HEK293 (cell line): ENCODE results near the gene POU2AF3.

Experiments
- CTCF ChIA-PET: fragments of 350-600 bp; formaldehyde crosslinking; extraction: SDS; loops from one replicate; lab custom pipeline; 2021; ENCODE audit warnings: antibody characterized with exemption; lab: Yijun Ruan, JAX
- POLR2A ChIA-PET: fragments of 300-600 bp; formaldehyde crosslinking; extraction: SDS; loops from one replicate; lab custom pipeline; 2020; ENCODE audit warnings: antibody characterized with exemption, inconsistent platforms; lab: Yijun Ruan, JAX
- H3K27ac ChIP-seq: fragments of 200-500 bp; sonication (Bioruptor generic); 2 replicates; pipeline ENCODE4 v1.5.1; 2014; ENCODE audit warnings: low read depth, low read length, control low read depth, inconsistent platforms; ENCODE audit errors: extremely low read depth
- H3K36me3 ChIP-seq, 2 experiments: fragments of 200-500 bp in 1 of 2; sonication (Bioruptor generic) in 1 of 2; 1 replicate in 1 of 2; 2 replicates in 1 of 2; pipeline ENCODE4 v1.5.1; 2014 to 2017; ENCODE audit warnings: inconsistent platforms in 2 of 2, low read length in 2 of 2; ENCODE audit not compliant: control insufficient read depth in 2 of 2, insufficient read depth in 1 of 2
- H3K4me1 ChIP-seq: fragments of 200-500 bp; sonication (Bioruptor generic); 2 replicates; pipeline ENCODE4 v1.5.1; 2014; ENCODE audit warnings: mild to moderate bottlenecking, low read length, inconsistent platforms; ENCODE audit not compliant: control insufficient read depth, insufficient read depth
- H3K4me3 ChIP-seq: 2 replicates; pipeline ENCODE4 v1.5.1; 2011; ENCODE audit warnings: low read depth, mild to moderate bottlenecking, control low read depth, low read length, moderate library complexity
- H3K9me3 ChIP-seq: fragments of 200-500 bp; sonication (Bioruptor generic); 2 replicates; pipeline ENCODE4 v1.5.1; 2014; ENCODE audit warnings: low read depth, low read length, inconsistent platforms; ENCODE audit not compliant: control insufficient read depth, insufficient read depth
- BCL11B ChIP-seq: fragments of 450-650 bp; formaldehyde crosslinking; IDR thresholded peaks from 2 replicates; pipeline ENCODE4 v1.5.1; 2016; ENCODE audit warnings: low read depth, missing biosample characterization, missing genetic modification characterization
- GLI4 ChIP-seq: fragments of 450-650 bp; formaldehyde crosslinking; IDR thresholded peaks from 2 replicates; pipeline ENCODE4 v1.5.1; 2016; ENCODE audit warnings: missing biosample characterization, missing genetic modification characterization
- SP3 ChIP-seq: fragments of 450-650 bp; formaldehyde crosslinking; IDR thresholded peaks from 2 replicates; pipeline ENCODE4 v1.5.1; 2016; ENCODE audit warnings: missing biosample characterization, missing genetic modification characterization
- SP7 ChIP-seq: fragments of 450-650 bp; formaldehyde crosslinking; IDR thresholded peaks from 2 replicates; pipeline ENCODE4 v1.5.1; 2016; ENCODE audit warnings: missing biosample characterization, missing genetic modification characterization
- ZBTB1 ChIP-seq: fragments of 450-650 bp; formaldehyde crosslinking; IDR thresholded peaks from 2 replicates; pipeline ENCODE4 v1.5.1; 2016; ENCODE audit warnings: missing biosample characterization, missing genetic modification characterization
- ZFHX2 ChIP-seq: fragments of 450-650 bp; formaldehyde crosslinking; conservative IDR thresholded peaks from 2 replicates; pipeline ENCODE4 v1.5.1; 2016; ENCODE audit warnings: missing biosample characterization, missing genetic modification characterization
- ZNF19 ChIP-seq: fragments of 450-650 bp; formaldehyde crosslinking; IDR thresholded peaks from 2 replicates; pipeline ENCODE4; 2016; ENCODE audit warnings: missing biosample characterization, missing genetic modification characterization, low read depth
- ZNF211 ChIP-seq: fragments of 450-650 bp; formaldehyde crosslinking; IDR thresholded peaks from 2 replicates; pipeline ENCODE4 v1.5.1; 2016; ENCODE audit warnings: low read depth, missing biosample characterization, missing genetic modification characterization
- ZNF214 ChIP-seq: fragments of 450-650 bp; formaldehyde crosslinking; IDR thresholded peaks from 2 replicates; pipeline ENCODE4 v1.5.1; 2017; ENCODE audit warnings: missing biosample characterization, mild to moderate bottlenecking, missing genetic modification characterization, borderline replicate concordance
- ZNF221 ChIP-seq: fragments of 450-650 bp; formaldehyde crosslinking; IDR thresholded peaks from 2 replicates; pipeline ENCODE4 v1.5.1; 2017; ENCODE audit warnings: missing biosample characterization, missing genetic modification characterization, borderline replicate concordance
- ZNF23 ChIP-seq: fragments of 450-650 bp; formaldehyde crosslinking; IDR thresholded peaks from 2 replicates; pipeline ENCODE4 v1.5.1; 2016; ENCODE audit warnings: missing biosample characterization, missing genetic modification characterization, borderline replicate concordance
- ZNF341 ChIP-seq: fragments of 450-650 bp; formaldehyde crosslinking; IDR thresholded peaks from 2 replicates; pipeline ENCODE4; 2016; ENCODE audit warnings: low read depth, missing biosample characterization, missing genetic modification characterization
- ZNF423 ChIP-seq: fragments of 450-650 bp; formaldehyde crosslinking; IDR thresholded peaks from 2 replicates; pipeline ENCODE4 v1.5.1; 2016; ENCODE audit warnings: missing biosample characterization, missing genetic modification characterization
- ZNF473 ChIP-seq: fragments of 450-650 bp; formaldehyde crosslinking; IDR thresholded peaks from 2 replicates; pipeline ENCODE4 v1.5.1; 2017; ENCODE audit warnings: missing biosample characterization, missing genetic modification characterization
- ZNF561 ChIP-seq: fragments of 450-650 bp; IDR thresholded peaks from 2 replicates; pipeline ENCODE4 v1.5.1; 2018; ENCODE audit warnings: missing biosample characterization, missing genetic modification characterization, borderline replicate concordance
- ZNF600 ChIP-seq: fragments of 450-650 bp; formaldehyde crosslinking; IDR thresholded peaks from 2 replicates; pipeline ENCODE4 v1.5.1; 2016; ENCODE audit warnings: missing biosample characterization, missing genetic modification characterization
- ZNF610 ChIP-seq: fragments of 450-650 bp; formaldehyde crosslinking; IDR thresholded peaks from 2 replicates; pipeline ENCODE4 v1.5.1; 2016; ENCODE audit warnings: missing biosample characterization, missing genetic modification characterization, borderline replicate concordance
- ZNF664 ChIP-seq: fragments of 450-650 bp; formaldehyde crosslinking; IDR thresholded peaks from 2 replicates; pipeline ENCODE4 v1.5.1; 2016; ENCODE audit warnings: missing biosample characterization, missing genetic modification characterization
- ZNF792 ChIP-seq: fragments of 450-650 bp; formaldehyde crosslinking; IDR thresholded peaks from 2 replicates; pipeline ENCODE4 v1.5.1; 2016; ENCODE audit warnings: missing biosample characterization, missing genetic modification characterization
- TF ChIP-seq, protein P1 (sequence below): fragments of 450-650 bp; formaldehyde crosslinking; IDR thresholded peaks from 2 replicates; pipeline ENCODE4 v1.5.1; 2016; ENCODE audit warnings: missing biosample characterization, missing genetic modification characterization
- TF ChIP-seq, protein P2 (sequence below): fragments of 450-650 bp; formaldehyde crosslinking; IDR thresholded peaks from 2 replicates; pipeline ENCODE4 v1.5.1; 2016; ENCODE audit warnings: missing biosample characterization, missing genetic modification characterization
- TF ChIP-seq, protein P3 (sequence below): fragments of 450-650 bp; formaldehyde crosslinking; IDR thresholded peaks from 2 replicates; pipeline ENCODE4 v1.5.1; 2016; ENCODE audit warnings: missing biosample characterization, missing genetic modification characterization
- TF ChIP-seq, protein P4 (sequence below): fragments of 450-650 bp; formaldehyde crosslinking; IDR thresholded peaks from 2 replicates; pipeline ENCODE4 v1.5.1; 2016; ENCODE audit warnings: missing biosample characterization, missing genetic modification characterization, low read depth
- TF ChIP-seq, protein P5 (sequence below): fragments of 450-650 bp; formaldehyde crosslinking; IDR thresholded peaks from 2 replicates; pipeline ENCODE4 v1.5.1; 2016; ENCODE audit warnings: missing biosample characterization, missing genetic modification characterization

POU2AF3 gene

DNA sequence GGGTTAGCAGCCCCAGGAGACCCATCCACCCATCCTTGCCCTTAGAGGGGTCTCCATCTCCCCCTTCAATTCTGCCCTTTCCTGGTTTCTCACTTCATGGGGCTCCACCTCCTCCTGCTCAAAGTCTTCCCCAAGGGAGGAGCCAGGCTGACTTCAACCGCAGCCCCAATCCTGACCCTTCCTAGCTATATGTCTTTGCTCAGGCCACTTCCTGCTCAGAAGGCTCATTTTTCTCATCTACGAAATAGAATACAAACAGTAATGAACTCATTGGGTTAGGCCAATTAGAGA is 56.2 kb downstream of the POU2AF3 start (continued):
- TF ChIP-seq, protein P1, sequence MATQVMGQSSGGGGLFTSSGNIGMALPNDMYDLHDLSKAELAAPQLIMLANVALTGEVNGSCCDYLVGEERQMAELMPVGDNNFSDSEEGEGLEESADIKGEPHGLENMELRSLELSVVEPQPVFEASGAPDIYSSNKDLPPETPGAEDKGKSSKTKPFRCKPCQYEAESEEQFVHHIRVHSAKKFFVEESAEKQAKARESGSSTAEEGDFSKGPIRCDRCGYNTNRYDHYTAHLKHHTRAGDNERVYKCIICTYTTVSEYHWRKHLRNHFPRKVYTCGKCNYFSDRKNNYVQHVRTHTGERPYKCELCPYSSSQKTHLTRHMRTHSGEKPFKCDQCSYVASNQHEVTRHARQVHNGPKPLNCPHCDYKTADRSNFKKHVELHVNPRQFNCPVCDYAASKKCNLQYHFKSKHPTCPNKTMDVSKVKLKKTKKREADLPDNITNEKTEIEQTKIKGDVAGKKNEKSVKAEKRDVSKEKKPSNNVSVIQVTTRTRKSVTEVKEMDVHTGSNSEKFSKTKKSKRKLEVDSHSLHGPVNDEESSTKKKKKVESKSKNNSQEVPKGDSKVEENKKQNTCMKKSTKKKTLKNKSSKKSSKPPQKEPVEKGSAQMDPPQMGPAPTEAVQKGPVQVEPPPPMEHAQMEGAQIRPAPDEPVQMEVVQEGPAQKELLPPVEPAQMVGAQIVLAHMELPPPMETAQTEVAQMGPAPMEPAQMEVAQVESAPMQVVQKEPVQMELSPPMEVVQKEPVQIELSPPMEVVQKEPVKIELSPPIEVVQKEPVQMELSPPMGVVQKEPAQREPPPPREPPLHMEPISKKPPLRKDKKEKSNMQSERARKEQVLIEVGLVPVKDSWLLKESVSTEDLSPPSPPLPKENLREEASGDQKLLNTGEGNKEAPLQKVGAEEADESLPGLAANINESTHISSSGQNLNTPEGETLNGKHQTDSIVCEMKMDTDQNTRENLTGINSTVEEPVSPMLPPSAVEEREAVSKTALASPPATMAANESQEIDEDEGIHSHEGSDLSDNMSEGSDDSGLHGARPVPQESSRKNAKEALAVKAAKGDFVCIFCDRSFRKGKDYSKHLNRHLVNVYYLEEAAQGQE: no peak
- no peak for TF ChIP-seq ZNF423
- no peak for TF ChIP-seq ZNF214 (tag by site-specific recombination)
- TF ChIP-seq SP3 (tag by site-specific recombination): no peak
- no peak for TF ChIP-seq ZFHX2 (tag by site-specific recombination)
- no peak for TF ChIP-seq SP7
- TF ChIP-seq ZNF221: no peak

DNA sequence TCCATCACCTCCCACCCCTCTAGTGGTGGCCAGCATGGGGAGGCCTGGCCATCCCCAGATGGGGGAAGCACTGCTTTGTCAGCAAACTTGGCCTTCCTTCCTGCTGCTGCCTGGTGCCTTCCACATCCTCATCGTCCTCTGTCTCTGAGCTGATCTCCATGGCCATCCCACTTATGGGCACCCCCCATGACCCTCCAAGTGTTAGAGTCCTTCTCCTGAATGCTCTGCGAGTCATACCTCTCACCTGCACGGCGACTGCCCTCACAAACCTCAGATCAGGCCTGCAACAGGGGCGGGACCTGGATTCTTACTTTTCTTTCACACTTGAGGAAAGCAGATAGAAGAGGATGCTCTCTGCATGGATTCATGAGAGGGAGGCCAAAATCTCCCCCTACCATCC is 56.8 kb downstream of the POU2AF3 start:
- CTCF ChIA-PET: no interaction called here
- Histone ChIP-seq H3K27ac (no peak overlapping the region), H3K4me3 (no peak overlapping the region), H3K9me3 (no peaks in the 10 kb centered on the region), H3K36me3 (no peaks in the 10 kb centered on the region), H3K4me1 (no peaks in the 10 kb centered on the region)
- TF ChIP-seq, protein P2, sequence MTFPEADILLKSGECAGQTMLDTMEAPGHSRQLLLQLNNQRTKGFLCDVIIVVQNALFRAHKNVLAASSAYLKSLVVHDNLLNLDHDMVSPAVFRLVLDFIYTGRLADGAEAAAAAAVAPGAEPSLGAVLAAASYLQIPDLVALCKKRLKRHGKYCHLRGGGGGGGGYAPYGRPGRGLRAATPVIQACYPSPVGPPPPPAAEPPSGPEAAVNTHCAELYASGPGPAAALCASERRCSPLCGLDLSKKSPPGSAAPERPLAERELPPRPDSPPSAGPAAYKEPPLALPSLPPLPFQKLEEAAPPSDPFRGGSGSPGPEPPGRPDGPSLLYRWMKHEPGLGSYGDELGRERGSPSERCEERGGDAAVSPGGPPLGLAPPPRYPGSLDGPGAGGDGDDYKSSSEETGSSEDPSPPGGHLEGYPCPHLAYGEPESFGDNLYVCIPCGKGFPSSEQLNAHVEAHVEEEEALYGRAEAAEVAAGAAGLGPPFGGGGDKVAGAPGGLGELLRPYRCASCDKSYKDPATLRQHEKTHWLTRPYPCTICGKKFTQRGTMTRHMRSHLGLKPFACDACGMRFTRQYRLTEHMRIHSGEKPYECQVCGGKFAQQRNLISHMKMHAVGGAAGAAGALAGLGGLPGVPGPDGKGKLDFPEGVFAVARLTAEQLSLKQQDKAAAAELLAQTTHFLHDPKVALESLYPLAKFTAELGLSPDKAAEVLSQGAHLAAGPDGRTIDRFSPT (tag by site-specific recombination): no peak
- no peak for TF ChIP-seq ZNF211 (tag by site-specific recombination)
- TF ChIP-seq, protein P3, sequence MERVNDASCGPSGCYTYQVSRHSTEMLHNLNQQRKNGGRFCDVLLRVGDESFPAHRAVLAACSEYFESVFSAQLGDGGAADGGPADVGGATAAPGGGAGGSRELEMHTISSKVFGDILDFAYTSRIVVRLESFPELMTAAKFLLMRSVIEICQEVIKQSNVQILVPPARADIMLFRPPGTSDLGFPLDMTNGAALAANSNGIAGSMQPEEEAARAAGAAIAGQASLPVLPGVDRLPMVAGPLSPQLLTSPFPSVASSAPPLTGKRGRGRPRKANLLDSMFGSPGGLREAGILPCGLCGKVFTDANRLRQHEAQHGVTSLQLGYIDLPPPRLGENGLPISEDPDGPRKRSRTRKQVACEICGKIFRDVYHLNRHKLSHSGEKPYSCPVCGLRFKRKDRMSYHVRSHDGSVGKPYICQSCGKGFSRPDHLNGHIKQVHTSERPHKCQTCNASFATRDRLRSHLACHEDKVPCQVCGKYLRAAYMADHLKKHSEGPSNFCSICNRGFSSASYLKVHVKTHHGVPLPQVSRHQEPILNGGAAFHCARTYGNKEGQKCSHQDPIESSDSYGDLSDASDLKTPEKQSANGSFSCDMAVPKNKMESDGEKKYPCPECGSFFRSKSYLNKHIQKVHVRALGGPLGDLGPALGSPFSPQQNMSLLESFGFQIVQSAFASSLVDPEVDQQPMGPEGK (tag by site-specific recombination): no peak
- TF ChIP-seq ZBTB1: no peak
- no peak for TF ChIP-seq BCL11B (tag by site-specific recombination)
- no peak for TF ChIP-seq ZNF664 (tag by site-specific recombination)
- no peak for TF ChIP-seq ZNF561
- no peak for TF ChIP-seq ZNF600 (tag by site-specific recombination)
- TF ChIP-seq, protein P4, sequence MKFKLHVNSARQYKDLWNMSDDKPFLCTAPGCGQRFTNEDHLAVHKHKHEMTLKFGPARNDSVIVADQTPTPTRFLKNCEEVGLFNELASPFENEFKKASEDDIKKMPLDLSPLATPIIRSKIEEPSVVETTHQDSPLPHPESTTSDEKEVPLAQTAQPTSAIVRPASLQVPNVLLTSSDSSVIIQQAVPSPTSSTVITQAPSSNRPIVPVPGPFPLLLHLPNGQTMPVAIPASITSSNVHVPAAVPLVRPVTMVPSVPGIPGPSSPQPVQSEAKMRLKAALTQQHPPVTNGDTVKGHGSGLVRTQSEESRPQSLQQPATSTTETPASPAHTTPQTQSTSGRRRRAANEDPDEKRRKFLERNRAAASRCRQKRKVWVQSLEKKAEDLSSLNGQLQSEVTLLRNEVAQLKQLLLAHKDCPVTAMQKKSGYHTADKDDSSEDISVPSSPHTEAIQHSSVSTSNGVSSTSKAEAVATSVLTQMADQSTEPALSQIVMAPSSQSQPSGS (tag by site-specific recombination): no peak
- TF ChIP-seq, protein P5, sequence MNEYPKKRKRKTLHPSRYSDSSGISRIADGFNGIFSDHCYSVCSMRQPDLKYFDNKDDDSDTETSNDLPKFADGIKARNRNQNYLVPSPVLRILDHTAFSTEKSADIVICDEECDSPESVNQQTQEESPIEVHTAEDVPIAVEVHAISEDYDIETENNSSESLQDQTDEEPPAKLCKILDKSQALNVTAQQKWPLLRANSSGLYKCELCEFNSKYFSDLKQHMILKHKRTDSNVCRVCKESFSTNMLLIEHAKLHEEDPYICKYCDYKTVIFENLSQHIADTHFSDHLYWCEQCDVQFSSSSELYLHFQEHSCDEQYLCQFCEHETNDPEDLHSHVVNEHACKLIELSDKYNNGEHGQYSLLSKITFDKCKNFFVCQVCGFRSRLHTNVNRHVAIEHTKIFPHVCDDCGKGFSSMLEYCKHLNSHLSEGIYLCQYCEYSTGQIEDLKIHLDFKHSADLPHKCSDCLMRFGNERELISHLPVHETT (tag by site-specific recombination): no peak
- no peak for TF ChIP-seq ZNF792 (tag by site-specific recombination)
- no peak for TF ChIP-seq ZNF341
- TF ChIP-seq ZNF23 (tag by site-specific recombination): no peak
- TF ChIP-seq GLI4: no peak
- TF ChIP-seq ZNF610: no peak
- no peak for TF ChIP-seq ZNF473 (tag by site-specific recombination)
- TF ChIP-seq ZNF19: no peak
- POLR2A ChIA-PET: no interaction called here
